ENCODE measurements around the gene TEX11. TPM values are rescaled to one million over a fixed set of nuclear protein-coding genes. Genes with fewer than 3 reads are reported as not detected.

TEX11 gene
- total and polyA plus RNA-seq, 9 of the 15 experiments (the other 6 are each of a cell fraction or from before 2014, with no cell fraction given) = 0.27 to 1.1 (median 0.45) TPM

GRCh38 chrX:70908541-70908940 is at the start of gene TEX11 (continued):
- 0 out of 2 replicates have a peak, but pooled peaks have one; percentile 28 for TF ChIP-seq GMEB1 (CRISPR knock-in tag; IDR thresholded peaks at IDR 0.05)
- no peak for TF ChIP-seq NKRF (IDR thresholded peaks at IDR 0.05; ENCODE audit: borderline replicate concordance)
- TF ChIP-seq MNT (conservative IDR thresholded peaks at IDR 0.05) = no peak
- TF ChIP-seq ZNF586 (CRISPR knock-in tag; conservative IDR thresholded peaks at IDR 0.05) = no peak
- TF ChIP-seq ZNF436 (CRISPR knock-in tag; IDR thresholded peaks at IDR 0.05) = no peak
- TF ChIP-seq ZNF398 (CRISPR knock-in tag; IDR thresholded peaks at IDR 0.05) = no peak
- TF ChIP-seq DNMT1 (IDR thresholded peaks at IDR 0.05) = no peak
- no peak for TF ChIP-seq THAP12 (CRISPR knock-in tag; IDR thresholded peaks at IDR 0.05)
- TF ChIP-seq HES1 (IDR thresholded peaks at IDR 0.05; ENCODE audit: low read depth) = no peak
- no peak for TF ChIP-seq SIRT6 (IDR thresholded peaks at IDR 0.05; ENCODE audit: low read depth, low read length)
- no peak for TF ChIP-seq PYGO2 (tag; IDR thresholded peaks at IDR 0.05)
- TF ChIP-seq ZSCAN29 (IDR thresholded peaks at IDR 0.05) = no peak
- TF ChIP-seq E2F3 (CRISPR knock-in tag; IDR thresholded peaks at IDR 0.05) = no peak
- TF ChIP-seq CBX3 (IDR thresholded peaks at IDR 0.05; ENCODE audit: borderline replicate concordance in 1 of 2, low read length in 2 of 2) = peak in 1 of 2 experiments; percentile 51; a peak in 1 of 3 replicates

Measured in K562 (cell line).